GM21723 (cell line): Measurements from ENCODE around the gene TRAF7.
A peak's percentile ranks its signal among the peaks of the same experiment; 100 is the strongest.

Source experiments
- ATAC-seq: cut with Tn5 transposase; IDR thresholded peaks from one replicate; pipeline ENCODE4 v1.9.1; 2021; ENCODE audit warnings: mild to moderate bottlenecking, moderate library complexity; ENCODE audit not compliant: unreplicated experiment

Gene TRAF7

GRCh38 chr16:2212362-2213324, 57.1 kb downstream of the TRAF7 start:
- ATAC-seq = no peak

- ATAC-seq = peak; percentile 5
Observed at GRCh38 chr16:2213817-2214718, 58.5 kb downstream of the TRAF7 start.

- no peak for ATAC-seq
Observed at GRCh38 chr16:2214719-2214968, 59.1 kb downstream of the TRAF7 start, which contains the start of gene PGP. TSS of gene PGP (minus strand) at chr16:2214840. CDS start at chr16:2214777, 63 bp downstream.

- ATAC-seq = no peak
Observed at GRCh38 chr16:2216330-2216729, 60.7 kb downstream of the TRAF7 start.

- peak; percentile 89 for ATAC-seq
Observed at GRCh38 chr16:2223221-2223941, 67.8 kb downstream of the TRAF7 start, which contains the start of gene E4F1. TSS of gene E4F1 (plus strand) at chr16:2223591. CDS start at chr16:2223614, 23 bp downstream.

GRCh38 chr16:2223942-2224486, 68.4 kb downstream of the TRAF7 start:
- peak; percentile 32 for ATAC-seq

- ATAC-seq = no peak
Observed at GRCh38 chr16:2226245-2226793, 70.7 kb downstream of the TRAF7 start.

GRCh38 chr16:2226918-2227317, 71.3 kb downstream of the TRAF7 start:
- ATAC-seq = no peak
